Tongue (tissue), 2 donors: Measurements from ENCODE around the gene CASD1. TPM values are rescaled to one million over a fixed set of nuclear protein-coding genes. Genes with fewer than 3 reads are reported as not detected.

Source experiments
- DNase-seq: peaks from one replicate; pipeline ENCODE4 v3.0.0-alpha.2; 2015
- total RNA-seq: library from RNA; depleted of rRNA; stranded (reverse); fragments of >200 nt; gene quantifications from one replicate; pipeline ENCODE4 v1.2.3, GENCODE V29; 2014

Gene CASD1
- 116 TPM for total RNA-seq

DNA sequence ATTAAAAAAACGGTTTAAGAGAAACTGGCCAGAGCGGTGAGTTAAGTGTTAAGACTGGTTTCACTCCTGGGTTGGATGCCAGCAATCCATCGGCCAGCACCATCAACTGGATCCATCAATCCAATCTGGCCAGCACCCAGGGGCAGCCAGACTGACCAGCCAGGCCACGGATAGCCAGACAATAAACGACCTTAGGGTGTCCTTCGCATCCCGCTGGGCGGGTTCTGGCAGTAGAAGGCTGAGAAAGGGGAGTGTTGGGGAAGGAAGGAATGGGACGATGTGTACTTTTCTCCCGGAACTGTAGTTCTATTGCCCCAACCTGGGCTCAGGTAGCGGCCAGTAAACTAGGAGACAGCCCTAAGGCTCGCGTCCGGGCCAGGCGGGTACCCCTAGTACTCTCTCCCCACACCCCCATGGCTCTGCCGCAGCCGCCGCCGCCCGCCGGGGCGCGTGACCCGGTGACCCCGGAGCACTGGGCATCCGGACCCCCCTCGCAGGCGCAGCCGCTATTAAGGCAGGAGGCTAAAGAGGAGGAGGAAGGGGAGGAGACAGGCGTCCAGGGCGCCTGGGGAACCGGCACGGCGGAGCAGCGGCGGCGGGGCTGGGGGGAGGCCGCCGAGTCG is at the start of gene CASD1:
Gene CASD1, plus strand, starts transcription at position 546 of the 623 bp plus-strand sequence. CDS start 276 bp downstream, outside the sequence.
- DNase-seq: peak; percentile 73

GRCh38 chr7:94466516-94466915 is 43.1 kb upstream of the CASD1 start:
- DNase-seq: no peak

DNA sequence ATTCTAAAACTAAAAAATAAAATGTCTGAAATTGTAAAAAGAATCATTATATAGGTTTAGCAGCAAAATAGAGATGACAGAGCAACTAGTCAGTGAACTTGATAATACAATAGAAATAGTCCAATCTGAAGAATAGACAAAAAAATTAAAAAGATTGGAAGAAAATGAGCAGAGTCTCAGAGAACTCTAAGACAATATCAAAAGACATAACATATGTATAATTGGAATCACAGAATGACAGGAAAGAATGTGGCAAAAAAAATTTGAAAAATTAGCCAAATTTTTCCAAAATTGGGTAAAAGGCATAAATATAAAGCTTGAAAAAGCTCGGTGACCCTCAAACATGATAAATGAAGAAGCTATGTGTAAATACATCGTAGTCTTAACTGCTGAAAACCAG is 38.0 kb upstream of the CASD1 start:
- DNase-seq: no peak

DNA sequence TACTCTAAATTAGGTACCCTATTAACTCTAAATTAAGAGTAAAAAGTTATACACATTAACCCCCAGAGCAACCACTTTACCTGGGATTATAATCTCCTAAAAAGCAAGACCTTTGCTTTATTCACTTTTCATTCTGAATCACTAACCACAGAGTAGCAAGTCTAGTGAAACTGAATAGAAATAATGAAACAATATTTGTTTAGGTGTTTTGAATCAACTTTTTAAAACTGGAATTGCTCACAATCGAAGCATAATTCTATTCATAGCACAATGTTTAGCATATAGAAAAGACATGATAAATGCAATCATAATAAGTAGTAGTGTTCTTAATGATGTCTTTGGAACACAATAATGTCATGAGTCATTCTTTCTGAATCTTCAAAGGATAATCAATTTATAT is 37.0 kb upstream of the CASD1 start:
- DNase-seq: no peak

DNA sequence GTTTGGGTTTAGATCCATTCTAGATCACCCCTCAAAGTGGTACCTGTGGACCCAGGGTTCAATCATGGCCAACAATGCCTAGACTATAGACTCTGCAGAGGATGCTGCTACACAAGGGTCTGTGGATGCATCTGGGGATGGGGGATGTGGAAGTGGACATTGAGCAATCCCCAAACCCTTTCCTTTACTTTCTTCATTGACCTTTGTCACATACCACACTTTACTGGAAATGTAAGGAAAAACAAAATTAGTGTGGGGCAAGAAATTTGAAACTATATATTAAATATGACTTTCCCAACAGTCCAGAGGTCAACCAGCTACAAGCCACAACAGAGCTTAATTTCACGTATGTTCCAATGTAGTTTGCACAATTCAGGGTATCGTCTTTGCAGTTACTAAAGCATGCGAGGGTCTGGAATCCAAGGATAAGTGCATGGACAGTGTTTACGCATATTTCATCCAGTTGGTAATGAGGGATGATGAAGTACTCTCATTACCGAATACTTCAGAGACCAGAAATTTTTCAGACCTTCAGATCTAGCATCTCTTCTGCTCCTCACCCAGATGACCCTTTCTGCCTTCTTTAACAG is 33.3 kb upstream of the CASD1 start:
- no peak for DNase-seq

DNA sequence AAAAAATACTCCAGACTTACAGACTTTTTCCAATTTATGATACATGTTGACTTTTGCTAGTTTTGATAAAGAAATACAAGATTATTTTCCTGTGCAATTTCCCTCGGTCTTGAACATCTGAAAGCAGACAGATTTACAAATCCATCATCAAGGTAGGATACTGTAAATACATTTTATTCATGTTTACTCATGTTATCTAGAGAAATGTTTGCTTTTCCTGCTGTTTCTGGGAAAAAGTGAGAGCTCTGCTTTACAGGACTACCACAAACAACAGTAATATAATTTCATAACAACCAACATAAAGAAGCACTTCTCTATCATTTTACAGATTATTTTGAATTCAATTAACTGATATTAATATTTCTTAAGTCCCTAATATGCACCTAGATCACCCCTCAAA is 31.7 kb upstream of the CASD1 start:
- DNase-seq: no peak

DNA sequence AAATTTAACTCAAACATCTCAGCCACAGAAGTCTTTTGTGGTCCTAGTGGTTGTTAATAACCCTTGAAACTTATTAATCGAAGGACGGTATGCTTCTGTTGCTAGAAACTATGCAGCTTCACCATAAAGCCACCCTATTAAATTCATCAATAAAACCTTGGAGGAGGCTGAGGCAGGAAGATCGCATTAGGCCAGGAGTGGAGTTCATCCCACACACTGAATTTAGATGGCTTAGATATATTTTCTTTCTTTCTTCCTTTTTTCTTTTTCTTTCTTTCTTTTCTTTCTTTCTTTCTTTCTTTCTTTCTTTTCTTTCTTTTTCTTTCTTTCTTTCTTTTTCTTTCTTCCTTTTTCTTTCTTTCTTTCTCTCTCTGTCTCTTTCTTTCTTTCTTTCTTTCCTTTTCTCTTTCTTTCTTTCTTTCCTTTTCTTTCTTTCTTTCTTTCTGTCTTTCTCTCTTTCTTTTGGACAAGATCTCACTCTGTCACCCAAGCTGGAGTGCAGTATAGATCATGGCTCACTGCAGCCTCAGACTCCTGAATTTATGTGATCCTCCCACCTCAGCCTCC is 30.9 kb upstream of the CASD1 start:
- no peak for DNase-seq

- peak; percentile 8 for DNase-seq
Measured at GRCh38 chr7:94481279-94481678, 28.3 kb upstream of the CASD1 start.

DNA sequence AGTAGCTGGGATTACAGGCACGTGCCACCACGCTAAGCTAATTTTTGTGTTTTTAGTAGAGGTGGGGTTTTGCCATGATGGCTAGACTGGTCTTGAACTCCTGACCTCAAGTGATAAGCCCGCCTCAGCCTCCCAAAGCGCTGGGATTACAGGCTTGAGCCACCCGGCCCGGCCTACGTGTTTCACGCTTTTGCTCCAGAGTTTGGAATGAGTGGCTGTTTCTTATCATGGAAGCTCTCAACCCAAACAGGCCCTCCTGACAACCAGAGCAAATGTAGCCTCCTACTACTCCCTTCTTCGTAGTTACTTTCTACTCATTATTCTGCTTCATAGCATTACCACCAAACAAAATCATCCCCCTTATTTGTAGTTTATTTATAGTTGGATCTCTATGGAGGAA is 26.8 kb upstream of the CASD1 start:
- no peak for DNase-seq

- DNase-seq: no peak
Measured at GRCh38 chr7:94483843-94484242, 25.8 kb upstream of the CASD1 start.

DNA sequence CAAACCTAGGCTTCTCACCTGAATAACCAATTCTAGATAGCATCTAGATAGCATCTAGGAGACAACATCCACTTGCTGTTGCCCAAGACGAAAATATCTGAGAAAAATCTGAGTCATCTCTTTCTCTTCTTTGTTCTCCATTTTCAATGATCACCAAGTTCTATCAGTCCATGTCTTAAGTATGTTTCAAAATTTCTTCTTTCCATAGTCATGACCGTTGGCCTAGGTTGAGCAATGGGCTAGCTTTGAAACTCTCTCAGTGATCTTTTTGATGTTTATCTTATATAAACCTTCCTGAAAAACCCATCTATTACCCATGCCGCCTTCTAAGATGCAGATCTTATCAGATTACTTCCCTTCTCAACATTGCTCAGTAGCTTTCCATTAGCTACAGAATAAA is 23.4 kb upstream of the CASD1 start:
- no peak for DNase-seq

GRCh38 chr7:94491410-94491809 is 18.2 kb upstream of the CASD1 start:
- DNase-seq: no peak

- DNase-seq: no peak
Measured at GRCh38 chr7:94492601-94493000, 17.0 kb upstream of the CASD1 start.

DNA sequence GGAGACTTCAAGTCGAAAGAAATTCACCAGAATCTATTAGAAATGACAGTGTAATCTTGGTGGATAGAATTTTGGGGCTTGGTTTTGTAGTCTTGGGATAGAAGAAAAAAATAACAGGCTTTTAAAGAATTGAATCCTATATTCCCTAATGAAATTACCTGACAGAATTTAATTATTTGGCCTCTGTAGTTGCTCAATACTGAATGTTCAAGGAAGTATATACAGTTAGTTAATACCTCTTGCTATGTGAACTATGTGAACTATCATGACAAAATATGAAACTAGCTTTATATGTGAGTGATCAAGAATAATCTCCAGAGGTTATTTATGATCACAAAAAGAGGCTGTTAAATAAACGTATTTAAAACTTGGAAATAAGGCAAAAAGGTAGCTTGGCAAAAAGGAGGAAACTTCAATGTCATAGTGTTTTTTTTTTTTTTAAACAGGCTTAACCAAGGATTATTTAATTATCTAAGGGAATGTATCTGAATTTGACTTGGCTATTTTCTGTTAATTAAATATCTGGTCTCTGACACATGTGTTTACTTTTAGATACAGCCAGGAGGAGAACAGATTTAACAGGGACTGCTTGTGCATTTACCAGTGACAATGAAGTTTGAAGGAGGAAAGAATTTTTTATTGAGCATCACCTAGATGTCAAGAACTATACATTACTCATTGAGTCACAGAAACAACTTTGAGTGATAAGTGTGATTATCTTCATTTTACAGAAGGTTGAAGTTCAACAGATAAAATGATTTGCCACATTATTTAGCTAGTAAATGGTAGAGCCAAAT is 11.5 kb upstream of the CASD1 start:
- DNase-seq: no peak

- DNase-seq: no peak
Measured at GRCh38 chr7:94498918-94499317, 10.7 kb upstream of the CASD1 start.

GRCh38 chr7:94507462-94507861 is 2.1 kb upstream of the CASD1 start:
- no peak for DNase-seq

DNA sequence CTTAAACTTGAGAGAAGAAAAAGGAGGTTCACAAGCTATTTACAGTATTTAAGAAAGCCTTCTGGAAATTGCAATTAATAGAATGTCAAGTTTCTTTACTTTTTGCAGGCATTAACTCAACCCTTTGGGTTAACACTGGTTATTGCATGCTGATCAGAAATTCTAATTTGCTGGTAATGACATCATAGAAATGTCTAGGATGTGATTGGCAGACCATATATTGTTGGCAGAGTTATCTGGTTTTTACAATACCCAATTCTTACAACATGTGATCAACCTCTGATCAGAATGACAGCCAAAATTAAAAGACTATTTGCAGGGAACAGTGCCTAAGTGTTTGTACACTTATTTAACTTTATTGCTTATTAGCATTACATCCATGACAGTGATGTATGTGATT is 1.6 kb upstream of the CASD1 start:
- no peak for DNase-seq

DNA sequence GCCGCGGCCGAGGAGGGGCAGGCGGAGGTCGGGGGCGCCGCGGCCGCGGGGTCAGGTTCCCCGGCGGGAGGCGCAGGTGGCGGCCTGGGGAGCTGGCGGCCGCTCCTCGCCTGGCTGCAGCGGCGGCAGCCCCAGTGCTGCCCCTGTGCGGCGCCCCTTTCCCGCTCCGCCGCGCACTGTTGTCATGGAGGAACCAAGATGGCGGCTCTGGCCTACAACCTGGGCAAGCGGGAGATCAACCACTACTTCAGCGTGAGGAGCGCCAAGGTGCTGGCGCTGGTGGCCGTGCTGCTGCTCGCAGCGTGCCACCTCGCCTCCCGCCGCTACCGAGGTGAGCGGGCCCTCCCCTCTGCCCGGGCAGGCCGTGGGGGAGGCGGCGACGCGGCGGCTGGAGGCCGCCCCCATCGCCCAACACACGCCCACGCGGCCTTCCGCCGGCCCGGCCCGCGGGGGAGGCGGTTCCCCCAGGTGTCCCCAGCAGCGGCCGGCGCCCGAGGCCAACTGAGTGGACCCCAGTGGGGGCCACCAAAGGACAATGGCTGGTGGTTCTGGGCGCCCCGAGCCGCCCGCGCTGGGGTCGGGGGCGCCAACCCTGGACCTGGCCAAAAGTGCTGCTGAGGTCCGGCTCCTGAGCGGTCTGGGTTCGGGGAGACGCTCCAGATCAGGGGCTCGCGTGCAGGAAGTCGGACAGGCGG is 425 bp downstream of the CASD1 start:
- DNase-seq: peak; percentile 88

GRCh38 chr7:94510582-94511496 is 1.2 kb downstream of the CASD1 start:
- DNase-seq: peak; percentile 94

GRCh38 chr7:94511718-94512117 is 2.1 kb downstream of the CASD1 start:
- DNase-seq: peak; percentile 37

DNA sequence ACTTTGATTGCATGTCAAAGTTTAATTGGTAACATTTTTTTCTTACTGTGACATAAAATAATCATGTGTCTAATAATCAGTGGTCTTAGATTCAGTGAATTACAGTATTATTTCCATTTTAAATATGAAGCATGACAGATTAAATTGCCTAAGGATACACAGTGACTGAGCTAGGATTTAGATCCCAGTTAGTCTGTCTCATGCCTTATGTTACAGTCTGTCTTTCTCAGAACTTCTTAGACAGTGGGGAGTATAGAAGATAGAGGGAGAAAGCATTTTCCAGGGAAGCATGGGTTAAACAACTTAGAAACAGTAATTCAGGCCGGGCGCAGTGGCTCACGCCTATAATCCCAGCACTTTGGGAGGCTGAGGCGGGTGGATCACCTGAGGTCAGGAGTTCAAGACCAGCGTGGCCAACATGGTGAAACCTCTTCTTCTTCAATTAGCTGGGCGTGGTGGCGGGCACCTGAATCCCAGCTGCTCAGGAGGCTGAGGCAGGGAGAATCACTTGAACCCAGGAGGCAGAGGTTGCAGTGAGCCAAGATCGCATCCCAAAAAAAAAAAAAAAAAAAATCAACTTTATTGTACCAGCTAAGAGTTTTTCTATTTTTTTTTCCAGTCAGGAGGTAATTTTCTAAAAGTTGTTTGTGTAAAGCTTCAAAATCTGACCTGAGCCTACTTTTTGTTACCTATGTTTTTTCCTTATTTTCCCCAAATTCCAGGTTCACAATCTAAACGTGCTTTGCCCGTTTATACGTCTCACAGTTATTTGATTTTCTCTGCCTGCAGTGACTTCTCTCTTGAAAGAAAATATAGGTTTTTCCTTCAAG is 3.3 kb downstream of the CASD1 start:
- DNase-seq: peak; percentile 70
